Naive B cell (primary cell): Measurements from ENCODE around the gene CCDC73. TPM values are rescaled to one million over a fixed set of nuclear protein-coding genes. Genes with fewer than 3 reads are reported as not detected.
A peak's percentile ranks its signal among the peaks of the same experiment; 100 is the strongest.

ENCODE experiments used
- ATAC-seq, 2 donors: fragments of 150-1000 bp; cut with Tn5 transposase; 2 replicates each; pipeline ENCODE4 v1.10.0; 2021; ENCODE audit warnings: low read depth in 2 of 2, mild to moderate bottlenecking in 2 of 2, moderate library complexity in 2 of 2
- DNase-seq: peaks from one replicate; pipeline ENCODE4 v3.0.0; 2022
- H3K27ac Mint-ChIP-seq, 6 donors: one replicate each; pipeline ENCODE4 v1.8.0; 2020 to 2022; ENCODE audit warnings: mild to moderate bottlenecking in 6 of 6, mixed read lengths in 6 of 6, moderate library complexity in 5 of 6, inconsistent platforms in 2 of 6
- H3K27me3 Mint-ChIP-seq, 3 donors: one replicate each; pipeline ENCODE4 v1.8.0; 2021 to 2022; ENCODE audit warnings: mixed read lengths in 3 of 3, mild to moderate bottlenecking in 1 of 3
- H3K36me3 Mint-ChIP-seq, 2 donors: one replicate each; pipeline ENCODE4 v1.8.0; 2020 to 2022; ENCODE audit warnings: mixed read lengths in 2 of 2, inconsistent platforms in 1 of 2, mild to moderate bottlenecking in 1 of 2
- H3K4me1 Mint-ChIP-seq, 3 donors: one replicate each; pipeline ENCODE4 v1.8.0; 2020 to 2022; ENCODE audit warnings: mixed read lengths in 3 of 3, inconsistent platforms in 1 of 3, mild to moderate bottlenecking in 1 of 3, moderate library complexity in 1 of 3
- H3K4me3 Mint-ChIP-seq, 8 donors: one replicate each; pipeline ENCODE4 v1.8.0; 2020 to 2022; ENCODE audit warnings: mild to moderate bottlenecking in 8 of 8, mixed read lengths in 8 of 8, moderate library complexity in 8 of 8, inconsistent platforms in 2 of 8
- H3K9me3 Mint-ChIP-seq, 7 donors: one replicate each; pipeline ENCODE4 v1.8.0; 2020 to 2022; ENCODE audit warnings: mixed read lengths in 7 of 7, mild to moderate bottlenecking in 5 of 7, inconsistent platforms in 2 of 7, moderate library complexity in 1 of 7
- polyA plus RNA-seq, 6 donors: library from polyadenylated mRNA; unstranded; fragments of 300-500 nt; fragmentation: Illumina TruSeq; gene quantifications; one replicate each; pipeline ENCODE4 v1.2.3, GENCODE V29; 2021; ENCODE audit warnings: low read depth in 6 of 6

The CCDC73 gene
- polyA plus RNA-seq, 6 donors from 2014 or later, result not detected

- H3K27ac Mint-ChIP-seq, result no peak overlapping the region
- H3K9me3 Mint-ChIP-seq, result no peaks in the 10 kb centered on the region
- peaks cover 39 to 47% of the 10 kb centered on the region in 2 donors for H3K36me3 Mint-ChIP-seq
- peaks cover 0 to 8% (median 4%) of the 10 kb centered on the region in 3 donors for H3K4me1 Mint-ChIP-seq
- ATAC-seq (no peak), DNase-seq (no peak)
- H3K4me3 Mint-ChIP-seq, result no peak overlapping the region
- H3K27me3 Mint-ChIP-seq, result no peaks in the 10 kb centered on the region
These were observed 200.2 kb downstream of the CCDC73 start for GRCh38 chr11:32594272-32594671.

GRCh38 chr11:32586576-32587190 is 207.8 kb downstream of the CCDC73 start:
- DNase-seq, result no peak
- H3K27me3 Mint-ChIP-seq, result no peaks in the 10 kb centered on the region
- H3K36me3 Mint-ChIP-seq, result peaks cover 8 to 12% of the 10 kb centered on the region in 2 donors
- ATAC-seq, result no peak
- peak overlapping the region in 2 of 8 donors; percentile 26 to 100 for H3K4me3 Mint-ChIP-seq
- H3K9me3 Mint-ChIP-seq, result no peaks in the 10 kb centered on the region
- peaks cover 24 to 52% (median 35%) of the 10 kb centered on the region in 3 donors for H3K4me1 Mint-ChIP-seq
- peak overlapping the region in 2 of 6 donors; percentile 0 to 10 for H3K27ac Mint-ChIP-seq

- Mint-ChIP-seq H3K27me3 (no peaks in the 10 kb centered on the region), H3K4me1 (peaks cover 23 to 52% (median 35%) of the 10 kb centered on the region in 3 donors), H3K36me3 (peaks cover under 1 to 3% of the 10 kb centered on the region in 2 donors), H3K27ac (peak overlapping the region in 5 of 6 donors; percentile 43 to 99 (median 90)), H3K9me3 (no peaks in the 10 kb centered on the region), H3K4me3 (peak overlapping the region; percentile 95 to 100 (median 98))
- DNase-seq (no peak), ATAC-seq (no peak)
These were observed 209.5 kb downstream of the CCDC73 start for GRCh38 chr11:32584921-32585320.

- H3K4me3 Mint-ChIP-seq, result peak within 1 kb of the TSS; percentile 95 to 100 (median 98)
- peak; percentile 97 for ATAC-seq
- H3K27me3 Mint-ChIP-seq, result no peaks in the 10 kb centered on the region
- H3K36me3 Mint-ChIP-seq, result no peaks in the 10 kb centered on the region
- H3K27ac Mint-ChIP-seq, result peak within 1 kb of the TSS; percentile 94 to 99 (median 98)
- H3K4me1 Mint-ChIP-seq, result peaks cover 23 to 50% (median 35%) of the 10 kb centered on the region in 3 donors
- DNase-seq, result peak; percentile 91
- H3K9me3 Mint-ChIP-seq, result no peaks in the 10 kb centered on the region
These were observed 210.8 kb downstream of the CCDC73 start, which contains the start of gene EIF3M for GRCh38 chr11:32583459-32584271. Gene EIF3M (plus strand): TSS chr11:32583831. CDS start chr11:32583888, 57 bp downstream.

GRCh38 chr11:32581556-32581955 is 212.9 kb downstream of the CCDC73 start:
- Mint-ChIP-seq H3K27ac (no peak overlapping the region), H3K4me1 (peaks cover 17 to 32% (median 29%) of the 10 kb centered on the region in 3 donors), H3K4me3 (peak overlapping the region in 2 of 8 donors; percentile 38 to 100), H3K9me3 (no peaks in the 10 kb centered on the region), H3K27me3 (peaks cover 0 to 1% (median 0%) of the 10 kb centered on the region in 3 donors), H3K36me3 (no peaks in the 10 kb centered on the region)
- ATAC-seq (no peak), DNase-seq (no peak)

GRCh38 chr11:32580967-32581366 is 213.5 kb downstream of the CCDC73 start:
- no peak for ATAC-seq

GRCh38 chr11:32576456-32576855 is 218.0 kb downstream of the CCDC73 start:
- Mint-ChIP-seq H3K27me3 (peaks cover 5 to 15% (median 5%) of the 10 kb centered on the region in 3 donors), H3K4me3 (no peak overlapping the region), H3K27ac (no peak overlapping the region), H3K9me3 (no peaks in the 10 kb centered on the region), H3K36me3 (no peaks in the 10 kb centered on the region), H3K4me1 (no peaks in the 10 kb centered on the region)
- DNase-seq (no peak), ATAC-seq (no peak)

More at GRCh38 chr11:32580967-32581366, 213.5 kb downstream of the CCDC73 start:
- no peaks in the 10 kb centered on the region for H3K36me3 Mint-ChIP-seq
- H3K4me1 Mint-ChIP-seq, result peaks cover 14 to 26% (median 23%) of the 10 kb centered on the region in 3 donors
- peaks cover 0 to 6% (median 0%) of the 10 kb centered on the region in 3 donors for H3K27me3 Mint-ChIP-seq
- no peaks in the 10 kb centered on the region for H3K9me3 Mint-ChIP-seq
- H3K27ac Mint-ChIP-seq, result no peak overlapping the region
- no peak overlapping the region for H3K4me3 Mint-ChIP-seq
- DNase-seq, result no peak

GRCh38 chr11:32575070-32575469 is 219.4 kb downstream of the CCDC73 start:
- no peak overlapping the region for H3K4me3 Mint-ChIP-seq
- DNase-seq (no peak), ATAC-seq (no peak)
- no peaks in the 10 kb centered on the region for H3K9me3 Mint-ChIP-seq
- H3K27me3 Mint-ChIP-seq, result peaks cover 14 to 22% (median 19%) of the 10 kb centered on the region in 3 donors
- no peak overlapping the region for H3K27ac Mint-ChIP-seq
- H3K4me1 Mint-ChIP-seq, result no peaks in the 10 kb centered on the region
- H3K36me3 Mint-ChIP-seq, result peaks cover 0 to 5% of the 10 kb centered on the region in 2 donors

- Mint-ChIP-seq H3K27me3 (peaks cover 14 to 22% (median 20%) of the 10 kb centered on the region in 3 donors), H3K4me1 (no peaks in the 10 kb centered on the region), H3K9me3 (no peaks in the 10 kb centered on the region), H3K27ac (no peak overlapping the region), H3K4me3 (no peak overlapping the region), H3K36me3 (peaks cover 0 to 5% of the 10 kb centered on the region in 2 donors)
- ATAC-seq (no peak), DNase-seq (no peak)
These were observed 220.0 kb downstream of the CCDC73 start for GRCh38 chr11:32574421-32574820.

- Mint-ChIP-seq H3K36me3 (peaks cover 0 to 5% of the 10 kb centered on the region in 2 donors), H3K27me3 (peaks cover 14 to 22% (median 20%) of the 10 kb centered on the region in 3 donors), H3K27ac (no peak overlapping the region), H3K4me1 (no peaks in the 10 kb centered on the region), H3K9me3 (no peaks in the 10 kb centered on the region), H3K4me3 (no peak overlapping the region)
- no peak for ATAC-seq
- DNase-seq, result no peak
These were observed 221.2 kb downstream of the CCDC73 start for GRCh38 chr11:32573228-32573627.

- no peak overlapping the region for H3K4me3 Mint-ChIP-seq
- H3K27me3 Mint-ChIP-seq, result peaks cover 14 to 20% (median 16%) of the 10 kb centered on the region in 3 donors
- H3K27ac Mint-ChIP-seq, result no peak overlapping the region
- DNase-seq (no peak), ATAC-seq (no peak)
- H3K9me3 Mint-ChIP-seq, result no peaks in the 10 kb centered on the region
- H3K4me1 Mint-ChIP-seq, result no peaks in the 10 kb centered on the region
- H3K36me3 Mint-ChIP-seq, result peaks cover 0 to 5% of the 10 kb centered on the region in 2 donors
These were observed 223.4 kb downstream of the CCDC73 start for GRCh38 chr11:32571039-32571438.

GRCh38 chr11:32569313-32569881 is 225.1 kb downstream of the CCDC73 start:
- no peak for ATAC-seq
- peak overlapping the region in 1 of 8 donors; percentile 29 for H3K4me3 Mint-ChIP-seq
- no peaks in the 10 kb centered on the region for H3K4me1 Mint-ChIP-seq
- H3K36me3 Mint-ChIP-seq, result peaks cover 0 to 5% of the 10 kb centered on the region in 2 donors
- H3K9me3 Mint-ChIP-seq, result no peaks in the 10 kb centered on the region
- no peak overlapping the region for H3K27ac Mint-ChIP-seq
- no peak for DNase-seq
- peaks cover 10 to 20% (median 11%) of the 10 kb centered on the region in 3 donors for H3K27me3 Mint-ChIP-seq

- Mint-ChIP-seq H3K9me3 (no peaks in the 10 kb centered on the region), H3K4me3 (no peak overlapping the region), H3K27me3 (peaks cover 10 to 20% (median 11%) of the 10 kb centered on the region in 3 donors), H3K4me1 (no peaks in the 10 kb centered on the region), H3K27ac (no peak overlapping the region), H3K36me3 (peaks cover 0 to 5% of the 10 kb centered on the region in 2 donors)
- DNase-seq, result no peak
- no peak for ATAC-seq
These were observed 227.3 kb downstream of the CCDC73 start for GRCh38 chr11:32567154-32567553.
